Ureter (tissue), 1 donor: Measurements from ENCODE around the gene FAM20C. TPM values are rescaled to one million over a fixed set of nuclear protein-coding genes. Genes with fewer than 3 reads are reported as not detected.
"Not testable (repeated sequence)": the region's sequence is repeated elsewhere in the genome, so short reads cannot be mapped to it uniquely, and the experiment has no call there.

Experiments
- DNase-seq: peaks from one replicate; pipeline ENCODE4 v3.0.0-alpha.2; 2020; ENCODE audit warnings: low spot score
- total RNA-seq: library from RNA; stranded (reverse); gene quantifications from one replicate; pipeline ENCODE4 v1.2.4, GENCODE V29; 2023
- donor health status: DM: yes; HTN: yes; CAD: no.

Gene FAM20C
- total RNA-seq, 1 donor from 2014 or later = 33.8 TPM

DNA sequence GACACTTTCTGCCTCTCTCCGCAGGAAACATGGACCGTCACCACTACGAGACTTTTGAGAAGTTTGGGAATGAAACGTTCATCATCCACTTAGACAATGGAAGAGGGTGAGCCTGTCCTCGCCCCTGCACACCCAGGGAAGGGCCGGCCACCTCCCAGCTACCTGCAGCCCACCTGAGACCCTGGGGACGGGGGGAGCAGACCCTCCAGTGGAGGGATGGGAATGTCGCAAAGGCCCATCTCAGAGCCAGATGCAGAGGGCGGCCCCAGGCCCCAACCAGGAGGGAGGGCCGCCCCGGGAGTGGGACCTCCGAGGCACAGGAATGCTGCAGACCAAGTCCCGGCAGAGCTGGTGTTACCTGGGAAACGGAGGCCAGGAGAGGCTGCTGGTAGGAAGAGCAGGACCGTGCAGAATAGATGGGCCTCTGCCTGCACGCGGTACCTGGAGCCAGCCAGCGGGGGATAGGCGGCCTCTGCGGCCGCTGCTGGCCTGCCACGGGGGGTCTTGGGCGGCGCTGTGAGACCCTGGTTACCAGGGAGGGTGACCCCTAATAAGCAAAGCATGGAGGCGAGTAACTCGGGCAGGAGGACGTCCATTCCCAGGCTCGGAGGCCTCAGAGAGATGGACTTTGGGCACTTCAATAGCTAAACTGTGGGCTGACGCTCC is 64.7 kb downstream of the FAM20C start:
- DNase-seq = no peak

DNA sequence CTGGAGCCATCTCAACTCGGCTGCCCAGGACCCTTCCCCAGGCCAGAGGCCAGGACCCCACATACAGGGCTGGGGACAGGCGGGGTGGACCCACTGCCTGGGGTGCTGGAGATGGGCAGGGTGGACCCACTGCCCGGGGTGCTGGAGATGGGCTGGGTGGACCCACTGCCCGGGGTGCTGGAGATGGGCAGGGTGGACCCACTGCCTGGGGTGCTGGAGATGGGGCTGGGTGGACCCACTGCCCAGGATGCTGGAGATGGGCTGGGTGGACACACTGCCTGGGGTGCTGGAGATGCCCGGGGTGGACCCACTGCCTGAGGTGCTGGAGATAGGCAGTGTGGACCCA is 65.2 kb downstream of the FAM20C start:
- no peak for DNase-seq

DNA sequence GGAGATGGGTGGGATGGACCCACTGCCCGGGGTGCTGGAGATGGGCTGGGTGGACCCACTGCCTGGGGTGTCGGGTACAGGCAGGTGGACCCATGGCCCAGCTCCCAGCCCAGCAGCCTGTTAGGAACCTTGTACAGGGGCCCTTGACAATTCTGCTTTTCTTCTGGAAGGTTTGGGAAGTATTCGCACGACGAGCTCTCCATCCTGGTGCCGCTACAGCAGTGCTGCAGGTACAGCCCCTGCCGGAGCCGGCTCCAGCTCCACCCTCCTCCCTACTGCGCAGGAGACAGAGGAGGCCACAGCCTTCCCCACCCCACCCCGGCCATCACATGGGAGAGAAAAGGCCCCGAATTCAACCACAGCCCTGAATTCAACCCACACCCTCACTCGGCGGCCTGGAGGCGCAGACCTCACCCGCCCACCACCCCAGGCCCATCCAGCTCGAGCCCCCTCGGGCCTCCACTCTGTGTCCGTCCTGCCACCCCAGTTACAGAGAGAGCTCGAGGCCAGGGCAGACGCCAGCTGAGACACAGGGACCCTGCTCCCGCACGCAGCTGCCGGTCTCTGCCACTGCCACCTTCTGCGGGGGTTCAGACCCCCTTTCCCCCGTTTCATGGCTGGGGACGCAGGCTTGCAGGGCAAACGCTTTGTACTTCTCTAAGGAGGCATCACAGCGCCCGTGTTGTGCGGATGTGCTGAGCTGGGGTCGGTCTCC is 66.3 kb downstream of the FAM20C start:
- no peak for DNase-seq

DNA sequence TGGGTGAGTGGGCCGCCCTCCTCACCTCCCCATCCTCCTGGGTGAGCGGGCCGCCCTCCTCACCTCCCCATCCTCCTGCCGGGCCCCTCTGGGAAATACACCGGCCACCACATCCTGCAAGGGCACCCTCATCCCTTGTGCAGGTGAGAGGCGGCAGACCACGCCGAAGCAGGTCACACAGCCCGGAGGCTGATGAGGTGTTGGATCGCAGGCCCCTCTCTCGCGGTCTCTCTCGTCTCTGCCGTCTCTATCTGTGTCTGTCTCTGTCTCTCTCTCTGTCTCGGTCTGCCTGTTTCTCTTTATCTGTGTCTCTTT is 66.8 kb downstream of the FAM20C start:
- DNase-seq = no peak

DNA sequence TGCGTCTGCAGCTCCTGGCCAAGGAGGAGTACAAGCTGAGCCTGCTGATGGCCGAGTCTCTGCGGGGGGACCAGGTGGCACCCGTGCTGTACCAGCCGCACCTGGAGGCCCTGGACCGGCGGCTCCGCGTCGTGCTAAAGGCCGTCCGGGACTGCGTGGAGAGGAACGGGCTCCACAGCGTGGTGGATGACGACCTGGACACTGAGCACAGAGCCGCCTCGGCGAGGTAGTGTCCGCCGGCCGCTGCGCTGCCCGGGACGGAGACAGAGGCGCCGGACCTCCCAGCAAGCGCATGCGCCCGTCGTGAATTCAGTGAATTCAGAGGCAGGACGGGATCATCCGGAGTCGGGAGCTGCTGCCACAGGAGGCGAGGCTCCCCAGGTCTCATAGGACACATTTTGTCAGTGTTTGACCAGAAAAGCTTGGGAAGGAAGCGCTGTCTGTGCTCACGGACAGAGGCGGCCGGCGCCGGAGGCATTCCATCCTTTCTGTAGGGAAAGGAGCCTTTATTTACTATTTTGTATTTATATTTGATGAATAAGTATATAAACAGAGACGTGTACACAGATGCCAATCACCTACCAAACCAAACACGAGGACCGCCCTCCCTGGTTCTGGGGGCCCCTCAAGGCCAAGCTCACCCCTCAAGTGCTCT is 67.5 kb downstream of the FAM20C start:
- DNase-seq = no peak

DNA sequence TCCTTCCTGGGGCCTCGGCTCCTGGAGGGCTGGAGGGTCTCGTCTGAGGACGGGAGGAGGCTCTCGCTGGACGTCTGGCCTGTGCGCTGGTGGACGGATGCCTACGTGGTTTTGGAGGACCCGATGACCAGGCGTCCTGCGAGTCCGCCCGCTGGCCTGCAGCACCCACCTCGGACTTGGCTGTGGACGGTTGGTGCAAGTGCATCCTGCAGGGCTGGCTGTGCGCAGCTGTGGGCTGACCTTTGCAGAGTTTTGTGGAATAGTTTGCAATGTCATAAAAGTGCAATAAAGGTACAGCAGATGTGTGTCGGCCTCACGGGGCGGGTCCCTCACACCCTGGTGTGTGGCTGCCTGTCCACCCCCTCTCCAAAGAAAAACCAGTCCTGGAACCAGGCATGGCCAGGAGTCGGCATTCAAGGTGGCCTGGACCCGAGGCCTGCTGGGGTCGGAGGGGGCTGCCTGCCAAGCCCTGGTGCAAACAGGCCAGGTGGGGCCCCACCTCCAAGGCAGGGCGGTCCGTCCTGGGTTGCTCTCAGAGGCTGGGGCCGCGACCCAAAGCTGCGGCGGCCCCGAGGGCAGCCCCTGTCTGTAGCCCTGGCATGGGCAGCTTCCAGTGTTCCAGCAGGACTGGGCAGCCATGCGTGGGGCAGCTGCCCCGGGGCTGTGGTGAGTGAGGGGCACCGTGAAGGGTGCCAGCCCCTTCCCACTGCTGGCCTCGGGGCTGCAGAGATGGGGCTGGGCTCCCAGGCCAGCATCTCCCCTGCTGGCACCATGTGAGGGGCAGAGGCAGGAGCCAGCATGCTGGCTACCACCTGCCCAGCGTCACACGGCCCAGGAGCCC is 68.3 kb downstream of the FAM20C start:
- DNase-seq = no peak

DNA sequence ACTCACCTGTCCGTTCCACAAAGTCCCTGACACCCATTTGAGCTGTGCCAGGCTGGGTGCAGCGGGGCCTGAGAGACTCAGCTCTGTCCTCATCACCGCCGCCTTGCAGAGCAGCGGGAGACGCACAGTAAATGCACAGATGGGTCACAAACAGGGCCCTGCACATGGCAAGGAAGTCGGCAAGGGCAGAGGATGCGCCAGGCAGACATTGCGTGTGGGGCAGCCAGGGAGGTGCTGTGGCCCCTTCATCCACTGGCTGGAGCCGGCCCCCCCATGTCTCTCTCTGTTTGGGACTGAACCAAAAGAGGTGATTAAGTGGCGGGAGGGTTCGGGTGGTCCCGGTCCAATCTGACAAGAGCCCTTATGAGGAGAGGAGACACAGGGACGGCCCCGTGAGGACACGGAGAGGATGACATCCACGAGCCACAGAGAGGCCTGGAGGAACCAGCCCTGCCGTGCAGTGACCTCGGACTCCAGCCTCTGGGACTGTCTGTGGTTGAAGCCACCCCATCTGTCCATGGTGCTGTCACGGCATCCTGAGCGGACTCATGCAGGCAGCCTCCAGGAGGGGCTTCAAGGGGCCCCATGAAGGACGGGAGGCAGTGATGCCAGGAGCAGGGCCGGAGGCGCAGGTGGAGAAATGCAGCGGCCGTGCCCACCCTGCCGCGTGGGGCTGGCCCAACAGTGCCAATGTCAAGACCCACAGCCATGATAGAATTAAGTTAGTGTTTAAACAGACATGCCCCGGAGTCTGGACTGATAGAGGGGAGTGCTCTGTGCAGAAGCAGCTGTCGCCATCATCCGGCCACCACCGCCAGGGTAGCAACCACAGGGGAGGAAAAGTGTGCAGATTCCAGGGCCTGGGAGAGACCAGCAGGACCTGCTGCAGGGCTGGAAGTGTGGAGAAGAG is 69.2 kb downstream of the FAM20C start:
- DNase-seq = no peak

DNA sequence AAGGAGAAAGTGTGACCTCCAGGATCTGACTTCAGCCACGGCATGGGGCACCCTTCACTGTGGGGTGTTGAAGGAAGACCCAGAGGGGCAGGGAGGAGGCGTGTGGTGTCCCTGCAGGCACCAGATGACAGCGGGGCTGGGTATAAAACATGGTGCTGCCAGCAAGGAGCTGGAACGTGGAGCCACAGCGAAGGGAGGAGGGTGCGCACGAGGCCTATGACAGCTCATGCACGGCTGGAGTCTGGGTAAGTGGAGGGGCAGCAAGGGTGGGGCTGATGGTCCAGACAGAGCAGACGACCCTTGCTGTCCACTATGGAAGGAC is 69.8 kb downstream of the FAM20C start:
- no peak for DNase-seq

DNA sequence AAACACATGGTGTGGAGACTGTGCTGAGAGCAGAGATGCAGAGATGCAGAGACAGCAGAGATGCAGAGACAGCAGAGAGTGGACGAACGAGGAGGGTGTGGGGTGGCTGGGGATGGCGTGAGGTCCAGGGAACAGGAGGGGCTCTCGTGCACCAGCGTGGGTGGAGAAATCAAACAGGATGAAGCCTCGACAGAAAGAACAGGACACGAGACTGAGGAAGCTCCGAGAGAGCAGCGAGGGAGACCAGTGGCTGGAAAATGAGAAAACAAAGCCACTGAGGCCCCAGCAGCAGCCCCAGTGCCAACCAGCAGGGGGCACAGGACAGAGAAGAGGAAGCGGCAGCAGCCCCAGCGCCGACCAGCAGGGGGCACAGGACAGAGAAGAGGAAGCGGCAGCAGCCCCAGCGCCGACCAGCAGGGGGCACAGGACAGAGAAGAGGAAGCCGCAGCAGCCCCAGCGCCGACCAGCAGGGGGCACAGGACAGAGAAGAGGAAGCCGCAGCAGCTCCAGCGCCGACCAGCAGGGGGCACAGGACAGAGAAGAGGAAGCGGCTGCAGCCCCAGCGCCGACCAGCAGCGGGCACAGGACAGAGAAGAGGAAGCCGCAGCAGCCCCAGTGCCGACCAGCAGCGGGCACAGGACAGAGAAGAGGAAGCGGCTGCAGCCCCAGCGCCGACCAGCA is 70.4 kb downstream of the FAM20C start:
- DNase-seq = not testable (repeated sequence)

DNA sequence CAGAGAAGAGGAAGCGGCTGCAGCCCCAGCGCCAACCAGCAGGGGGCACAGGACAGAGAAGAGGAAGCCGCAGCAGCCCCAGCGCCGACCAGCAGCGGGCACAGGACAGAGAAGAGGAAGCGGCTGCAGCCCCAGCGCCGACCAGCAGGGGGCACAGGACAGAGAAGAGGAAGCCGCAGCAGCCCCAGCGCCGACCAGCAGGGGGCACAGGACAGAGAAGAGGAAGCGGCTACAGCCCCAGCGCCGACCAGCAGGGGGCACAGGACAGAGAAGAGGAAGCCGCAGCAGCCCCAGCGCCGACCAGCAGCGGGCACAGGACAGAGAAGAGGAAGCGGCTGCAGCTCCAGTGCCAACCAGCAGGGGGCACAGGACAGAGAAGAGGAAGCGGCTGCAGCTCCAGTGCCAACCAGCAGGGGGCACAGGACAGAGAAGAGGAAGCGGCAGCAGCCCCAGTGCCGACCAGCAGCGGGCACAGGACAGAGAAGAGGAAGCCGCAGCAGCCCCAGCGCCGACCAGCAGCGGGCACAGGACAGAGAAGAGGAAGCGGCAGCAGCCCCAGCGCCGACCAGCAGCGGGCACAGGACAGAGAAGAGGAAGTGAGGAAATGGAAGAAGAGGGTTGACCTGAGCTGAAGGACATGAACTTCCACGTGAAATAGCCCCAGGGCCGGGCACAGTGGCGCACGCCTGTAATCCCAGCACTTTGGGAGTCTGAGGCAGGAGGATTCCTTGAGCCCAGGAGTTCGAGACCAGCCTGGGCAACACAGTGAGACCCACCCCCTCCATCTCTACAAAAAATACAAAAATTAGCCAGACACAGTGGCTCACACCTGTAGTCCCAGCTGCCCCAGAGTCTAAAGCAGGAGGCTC is 71.3 kb downstream of the FAM20C start:
- DNase-seq = not testable (repeated sequence)

DNA sequence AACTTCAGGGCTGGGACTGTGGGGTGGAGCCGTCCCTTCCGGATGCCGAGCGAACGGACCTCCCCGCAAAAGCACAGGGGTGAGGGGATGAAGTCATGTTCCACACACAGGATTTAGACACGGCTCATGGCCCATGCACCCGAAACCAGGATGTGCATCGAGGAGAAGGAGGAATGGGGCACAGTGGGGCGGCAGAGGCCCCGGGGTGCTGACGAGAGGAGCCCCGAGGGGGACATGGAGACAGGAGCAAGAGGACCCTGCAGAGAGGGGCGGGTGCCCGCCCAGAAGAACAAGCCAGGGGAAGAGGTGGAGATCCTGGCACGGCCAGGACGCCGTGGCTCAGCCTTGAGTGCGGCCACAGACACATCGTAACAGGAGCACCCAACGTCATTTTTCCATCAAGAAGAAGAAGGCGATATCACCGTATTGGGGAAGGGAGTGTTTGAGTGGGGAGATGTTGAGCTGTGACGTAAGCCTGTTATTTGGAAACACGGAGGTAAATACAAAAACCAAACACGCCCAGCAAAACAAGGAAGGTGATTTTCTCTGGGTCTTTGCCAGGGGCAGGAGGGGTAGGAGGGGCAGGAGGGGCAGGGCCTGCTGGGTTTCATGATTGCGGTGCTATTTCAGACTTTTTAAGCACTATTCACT is 72.3 kb downstream of the FAM20C start:
- peak; percentile 72 for DNase-seq

DNA sequence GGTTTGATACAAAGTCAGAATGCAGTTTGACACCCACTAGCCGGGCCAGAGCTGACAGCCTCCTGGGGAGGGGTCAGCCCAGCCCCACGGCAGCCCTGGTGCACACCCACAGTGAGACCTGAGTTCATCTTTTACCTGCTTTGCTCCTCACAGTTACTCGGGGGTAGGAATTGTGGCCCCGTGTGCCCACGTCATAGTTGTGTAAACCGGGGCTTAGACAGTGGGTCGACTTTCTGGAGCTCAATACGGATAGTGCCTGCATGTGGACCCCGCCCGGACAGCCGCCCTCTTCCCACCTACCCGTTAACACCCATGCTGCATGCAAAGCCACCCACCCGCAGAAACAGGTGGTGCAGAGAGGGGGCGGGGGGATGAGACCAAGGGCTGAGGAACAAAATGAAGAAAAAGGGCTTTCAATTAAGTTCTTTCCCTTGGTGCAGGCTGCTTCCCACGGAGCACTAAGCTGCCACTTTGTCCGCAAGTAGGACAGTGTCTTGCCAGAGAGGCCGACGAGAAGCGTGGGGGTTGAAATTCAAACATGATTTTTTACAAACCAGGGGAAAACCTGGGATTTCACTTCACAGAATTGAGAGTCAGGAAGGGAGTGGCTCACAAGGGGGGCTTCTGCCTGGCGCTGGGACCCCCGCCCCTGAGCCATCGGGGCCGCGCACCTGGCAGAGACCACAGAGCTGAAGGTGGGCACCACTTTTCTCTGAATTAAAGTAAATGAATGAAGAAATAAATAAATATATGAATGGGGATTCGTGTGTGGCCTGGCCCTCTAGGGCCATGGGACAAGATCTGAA is 73.0 kb downstream of the FAM20C start:
- no peak for DNase-seq

DNA sequence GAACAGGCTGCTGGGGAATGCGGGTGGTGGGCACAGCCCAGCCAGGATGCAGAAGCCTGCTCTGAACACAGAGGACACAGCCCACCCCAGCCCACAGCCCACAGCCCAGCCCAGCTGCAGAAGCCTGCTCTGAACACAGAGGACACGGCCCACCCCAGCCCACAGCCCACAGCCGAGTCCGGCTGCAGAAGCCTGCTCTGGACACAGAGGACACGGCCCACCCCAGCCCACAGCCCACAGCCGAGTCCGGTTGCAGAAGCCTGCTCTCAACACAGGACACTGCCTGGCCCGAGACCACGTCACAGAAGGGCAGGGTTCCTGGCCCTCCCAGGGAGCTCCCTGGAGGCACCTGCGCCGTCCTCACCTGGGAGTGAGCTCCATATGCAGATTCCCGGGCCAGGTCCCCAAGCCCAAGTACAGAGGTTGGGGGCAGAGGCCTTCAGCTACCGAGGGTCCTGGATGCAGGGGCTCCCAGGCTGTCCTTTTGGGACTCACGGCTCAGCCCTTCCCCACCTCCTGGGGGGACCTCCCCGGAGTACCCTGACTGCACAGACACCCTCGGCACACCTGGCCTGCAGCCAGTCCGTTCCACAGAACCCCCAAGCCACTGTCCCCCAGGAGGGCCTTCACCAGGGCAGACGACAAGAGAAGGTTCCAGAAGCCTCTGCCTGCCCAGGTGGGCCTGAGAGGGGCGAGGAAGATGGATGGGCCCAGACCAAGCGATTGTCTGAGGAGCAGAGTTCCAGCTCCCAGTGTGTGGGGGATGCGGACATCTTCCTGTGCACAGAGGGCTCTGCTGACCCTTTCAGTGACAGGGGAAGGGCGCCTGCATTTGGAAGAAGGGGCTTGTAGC is 73.9 kb downstream of the FAM20C start:
- DNase-seq = no peak

DNA sequence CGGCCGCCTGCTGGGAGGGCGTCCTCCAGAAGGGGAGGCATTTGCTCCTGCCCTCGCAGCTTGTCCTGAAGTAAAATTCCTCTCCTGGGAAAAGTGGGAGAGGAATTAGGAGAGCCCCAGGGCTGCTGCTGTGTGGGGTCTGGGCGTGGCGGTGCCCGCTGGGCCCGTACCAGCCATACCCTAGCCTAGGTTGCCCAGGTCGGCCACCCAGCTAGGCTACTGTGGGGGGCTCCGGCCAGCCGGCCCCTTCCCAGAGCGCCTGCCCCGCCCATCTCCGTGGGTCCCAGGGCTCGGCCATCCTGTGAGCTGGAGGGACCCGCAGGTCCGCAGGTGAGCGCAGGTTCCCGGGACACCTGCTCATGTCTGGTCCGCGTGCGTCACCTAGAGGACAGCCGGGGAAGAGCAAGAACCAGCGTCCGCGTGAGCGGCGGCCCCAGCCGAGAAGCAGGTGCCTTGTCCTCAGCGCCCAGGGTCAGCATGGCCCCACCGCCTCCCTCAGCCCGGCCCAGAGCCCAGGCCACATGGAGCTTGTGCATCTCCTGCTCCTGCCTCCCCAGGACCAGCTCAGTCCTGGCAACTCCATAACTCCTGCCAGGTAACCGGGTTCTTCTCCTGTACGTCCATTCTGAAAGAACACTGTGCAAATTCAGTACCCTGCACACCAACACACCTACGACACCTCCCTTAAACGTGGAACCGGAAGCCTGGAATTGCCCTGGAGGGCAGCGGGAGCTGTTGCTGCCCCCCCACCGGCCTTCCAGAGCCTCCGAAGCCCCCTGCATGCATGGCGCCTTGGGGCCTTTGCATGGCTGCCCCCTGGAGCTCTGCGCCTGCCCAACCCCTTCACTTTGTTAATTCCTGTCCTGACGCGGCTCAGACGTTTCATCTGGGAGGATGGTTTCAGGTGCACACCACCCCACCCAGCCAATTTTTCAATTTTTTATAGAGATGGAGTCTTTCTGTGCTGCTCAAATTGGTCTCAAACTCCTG is 74.8 kb downstream of the FAM20C start:
- no peak for DNase-seq

DNA sequence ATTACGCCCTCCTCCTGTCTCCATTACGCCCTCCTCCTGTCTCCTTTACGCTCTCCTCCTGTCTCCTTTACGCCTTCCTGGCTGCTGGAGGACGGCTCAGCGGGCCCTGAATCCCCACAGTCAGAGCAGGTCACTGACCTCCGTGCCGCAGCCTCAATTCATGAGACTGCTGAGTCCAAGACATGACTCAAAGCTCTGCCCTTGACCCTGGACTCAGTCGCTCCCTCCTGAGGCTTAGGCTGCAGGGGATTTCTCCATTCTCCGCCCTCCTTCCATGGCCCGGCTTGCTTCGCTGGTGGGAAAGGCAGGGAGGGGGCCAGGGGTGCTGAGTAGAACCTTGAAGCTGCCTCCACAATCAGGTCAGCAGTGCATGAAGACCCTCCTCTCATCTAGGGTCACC is 76.6 kb downstream of the FAM20C start:
- DNase-seq = no peak

DNA sequence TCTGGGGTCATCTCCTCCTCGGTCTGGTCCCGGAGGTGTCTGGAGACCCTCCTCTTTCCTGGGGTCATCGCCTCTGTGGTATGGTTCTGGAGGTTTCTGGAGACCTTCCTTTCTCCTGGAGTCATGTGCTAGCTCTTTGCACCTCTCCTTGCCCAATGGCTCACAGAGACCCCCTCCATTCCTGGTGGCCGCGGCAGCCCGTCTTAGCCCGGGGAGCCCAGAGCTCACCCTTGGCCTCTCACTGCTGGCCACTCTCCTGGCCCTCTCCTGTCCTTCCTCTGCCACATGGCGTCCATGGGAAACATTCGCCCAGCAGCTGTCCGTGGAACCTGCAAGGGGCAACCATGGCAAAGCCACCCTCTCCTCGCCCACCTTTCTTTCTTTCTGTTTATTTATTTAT is 77.3 kb downstream of the FAM20C start:
- no peak for DNase-seq
